ENCODE data around the gene B3GAT1.

DNA sequence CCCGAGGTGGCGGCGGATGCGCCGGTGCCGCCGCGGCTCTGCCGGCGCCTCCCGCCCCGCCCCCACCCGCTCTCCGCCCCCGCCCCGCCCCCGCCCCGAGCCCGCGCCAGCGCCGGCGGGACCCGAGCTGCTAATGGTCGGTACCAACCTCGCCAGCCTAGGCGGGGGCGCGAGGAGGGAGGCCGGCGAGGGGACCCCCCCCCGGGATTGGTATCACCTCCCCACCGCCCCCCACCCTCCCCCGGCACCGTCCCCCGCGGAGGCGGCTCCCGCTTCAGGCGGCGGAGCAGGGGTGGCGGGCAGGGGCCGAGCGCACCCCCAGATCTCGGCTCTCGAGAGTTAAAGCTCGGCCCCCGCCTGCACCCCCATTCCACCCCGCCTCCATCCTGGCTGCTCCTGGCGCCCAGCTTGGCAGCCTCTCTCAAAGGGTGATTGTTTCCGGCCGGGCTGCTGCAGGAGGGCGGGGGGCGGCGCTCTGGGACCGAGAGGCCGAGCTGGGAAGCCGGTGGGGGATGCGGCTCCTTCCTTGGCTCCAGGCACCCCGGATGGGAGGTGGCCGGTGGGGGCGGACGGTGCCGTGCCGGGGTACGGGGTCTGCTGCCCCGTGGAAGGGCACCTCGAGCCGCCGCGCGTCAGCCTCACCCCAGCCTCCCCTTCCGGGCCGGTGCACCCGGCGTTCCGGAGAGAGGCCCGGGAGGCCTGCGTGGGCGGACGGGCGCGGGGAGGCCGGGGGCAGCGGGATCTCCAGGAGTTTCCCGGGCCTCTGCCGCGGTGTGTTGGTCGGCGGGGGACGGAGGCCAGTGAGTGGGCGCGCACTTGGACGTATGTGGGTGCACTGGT, at the start of gene B3GAT1:
- TF ChIP-seq, protein P1, sequence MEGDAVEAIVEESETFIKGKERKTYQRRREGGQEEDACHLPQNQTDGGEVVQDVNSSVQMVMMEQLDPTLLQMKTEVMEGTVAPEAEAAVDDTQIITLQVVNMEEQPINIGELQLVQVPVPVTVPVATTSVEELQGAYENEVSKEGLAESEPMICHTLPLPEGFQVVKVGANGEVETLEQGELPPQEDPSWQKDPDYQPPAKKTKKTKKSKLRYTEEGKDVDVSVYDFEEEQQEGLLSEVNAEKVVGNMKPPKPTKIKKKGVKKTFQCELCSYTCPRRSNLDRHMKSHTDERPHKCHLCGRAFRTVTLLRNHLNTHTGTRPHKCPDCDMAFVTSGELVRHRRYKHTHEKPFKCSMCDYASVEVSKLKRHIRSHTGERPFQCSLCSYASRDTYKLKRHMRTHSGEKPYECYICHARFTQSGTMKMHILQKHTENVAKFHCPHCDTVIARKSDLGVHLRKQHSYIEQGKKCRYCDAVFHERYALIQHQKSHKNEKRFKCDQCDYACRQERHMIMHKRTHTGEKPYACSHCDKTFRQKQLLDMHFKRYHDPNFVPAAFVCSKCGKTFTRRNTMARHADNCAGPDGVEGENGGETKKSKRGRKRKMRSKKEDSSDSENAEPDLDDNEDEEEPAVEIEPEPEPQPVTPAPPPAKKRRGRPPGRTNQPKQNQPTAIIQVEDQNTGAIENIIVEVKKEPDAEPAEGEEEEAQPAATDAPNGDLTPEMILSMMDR (IDR thresholded peaks at IDR 0.05 in 2 of 3, conservative IDR thresholded peaks at IDR 0.05 in 1 of 3; ENCODE audit: borderline replicate concordance in 1 of 3, insufficient read depth in 1 of 3, low read depth in 2 of 3, low read length in 2 of 3): no peak
- no peak for TF ChIP-seq SP1 (IDR thresholded peaks at IDR 0.05; ENCODE audit: low read depth)

Measured in HCT116 (cell line).